ENCODE measurements around the gene ARFGEF2.
"Not testable (repeated sequence)": the region's sequence is repeated elsewhere in the genome, so short reads cannot be mapped to it uniquely, and the experiment has no call there.

Gene ARFGEF2

DNA sequence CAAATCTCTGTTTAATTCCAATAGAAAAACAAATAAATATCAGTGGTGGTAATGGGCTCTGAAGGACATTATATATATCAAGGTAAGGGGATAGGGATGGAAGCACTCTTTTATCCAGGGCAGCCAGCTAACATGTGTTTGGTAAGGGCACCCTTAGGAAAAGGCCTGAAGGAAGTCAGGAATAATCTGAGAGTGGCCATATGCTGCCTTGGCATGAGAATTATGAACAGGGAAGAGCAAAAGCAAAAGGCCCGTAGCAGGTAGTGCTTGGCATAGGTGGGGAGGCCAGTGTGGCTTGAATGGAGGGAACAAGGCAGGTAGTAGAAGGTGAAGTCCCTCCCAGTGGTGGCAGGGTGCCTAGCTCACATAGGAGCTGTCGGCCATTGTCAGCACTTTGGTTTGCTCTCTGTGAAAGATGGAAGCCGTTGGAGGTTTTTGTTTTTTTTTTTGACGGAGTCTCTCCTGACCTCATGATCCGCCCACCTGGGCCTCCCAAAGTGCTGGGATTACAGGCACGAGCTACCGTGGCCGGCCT, 85.0 kb downstream of the ARFGEF2 start:
- TF ChIP-seq, protein P1, sequence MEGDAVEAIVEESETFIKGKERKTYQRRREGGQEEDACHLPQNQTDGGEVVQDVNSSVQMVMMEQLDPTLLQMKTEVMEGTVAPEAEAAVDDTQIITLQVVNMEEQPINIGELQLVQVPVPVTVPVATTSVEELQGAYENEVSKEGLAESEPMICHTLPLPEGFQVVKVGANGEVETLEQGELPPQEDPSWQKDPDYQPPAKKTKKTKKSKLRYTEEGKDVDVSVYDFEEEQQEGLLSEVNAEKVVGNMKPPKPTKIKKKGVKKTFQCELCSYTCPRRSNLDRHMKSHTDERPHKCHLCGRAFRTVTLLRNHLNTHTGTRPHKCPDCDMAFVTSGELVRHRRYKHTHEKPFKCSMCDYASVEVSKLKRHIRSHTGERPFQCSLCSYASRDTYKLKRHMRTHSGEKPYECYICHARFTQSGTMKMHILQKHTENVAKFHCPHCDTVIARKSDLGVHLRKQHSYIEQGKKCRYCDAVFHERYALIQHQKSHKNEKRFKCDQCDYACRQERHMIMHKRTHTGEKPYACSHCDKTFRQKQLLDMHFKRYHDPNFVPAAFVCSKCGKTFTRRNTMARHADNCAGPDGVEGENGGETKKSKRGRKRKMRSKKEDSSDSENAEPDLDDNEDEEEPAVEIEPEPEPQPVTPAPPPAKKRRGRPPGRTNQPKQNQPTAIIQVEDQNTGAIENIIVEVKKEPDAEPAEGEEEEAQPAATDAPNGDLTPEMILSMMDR (IDR thresholded peaks at IDR 0.05; ENCODE audit: low read depth, low read length) = no peak
- no peak overlapping the region for H3K4me3 ChIP-seq (ENCODE audit: low read depth, low read length)

DNA sequence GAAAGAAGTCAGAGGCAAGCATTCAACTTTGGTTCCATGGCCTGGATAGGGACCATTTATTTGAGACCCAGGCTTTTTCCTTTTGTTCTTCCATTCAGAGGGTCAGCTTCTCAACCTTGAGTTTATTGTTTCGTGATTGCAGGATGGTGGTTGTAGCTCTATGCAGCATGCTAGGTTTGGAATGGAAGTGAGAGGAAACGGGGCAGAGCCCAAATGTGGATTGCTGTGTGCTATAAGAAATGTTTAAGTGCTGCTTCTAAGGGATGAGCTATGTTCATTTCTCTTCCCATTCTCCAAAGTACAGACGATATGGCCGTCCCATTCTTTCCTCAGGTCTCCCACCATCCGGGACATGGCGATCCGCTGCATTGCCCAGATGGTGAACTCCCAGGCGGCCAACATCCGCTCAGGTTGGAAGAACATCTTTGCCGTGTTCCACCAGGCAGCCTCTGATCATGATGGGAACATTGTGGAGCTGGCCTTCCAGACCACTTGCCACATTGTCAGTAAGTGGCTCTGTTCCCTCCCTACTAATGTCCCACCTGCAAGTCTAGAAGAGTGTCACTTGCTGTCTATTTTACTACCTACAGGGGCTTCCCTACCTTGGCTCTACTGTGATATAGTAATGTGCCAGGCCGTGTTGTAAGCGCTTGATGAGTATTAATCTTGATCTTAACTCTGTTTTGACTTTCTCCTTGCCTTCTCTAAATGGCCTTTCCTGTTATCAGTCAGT, 88.6 kb downstream of the ARFGEF2 start:
- H3K4me3 ChIP-seq (ENCODE audit: low read depth, low read length) = no peak overlapping the region
- TF ChIP-seq, protein P1 (IDR thresholded peaks at IDR 0.05; ENCODE audit: low read depth, low read length) = no peak

DNA sequence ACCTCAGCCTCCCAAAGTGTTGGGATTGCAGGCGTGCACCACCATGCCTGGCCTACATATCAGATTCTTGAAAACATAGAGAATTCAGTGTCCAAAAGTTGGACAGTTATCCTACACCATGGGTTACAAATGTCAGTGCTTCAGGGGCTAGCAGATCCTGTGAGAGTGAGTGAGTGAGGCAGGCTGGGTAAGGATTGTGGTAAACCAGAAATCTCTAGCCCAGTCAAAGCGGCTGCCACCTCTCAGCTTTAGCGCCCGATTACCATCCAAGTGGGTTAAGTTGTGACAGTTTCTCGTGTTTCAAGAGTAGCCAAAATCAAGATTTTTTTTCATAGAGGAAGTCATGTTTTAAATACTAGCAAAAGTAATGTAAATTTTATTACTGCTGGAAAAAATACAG, 102.7 kb downstream of the ARFGEF2 start:
- TF ChIP-seq, protein P1 (IDR thresholded peaks at IDR 0.05; ENCODE audit: low read depth, low read length) = no peak
- no peak overlapping the region for H3K4me3 ChIP-seq (ENCODE audit: low read depth, low read length)

DNA sequence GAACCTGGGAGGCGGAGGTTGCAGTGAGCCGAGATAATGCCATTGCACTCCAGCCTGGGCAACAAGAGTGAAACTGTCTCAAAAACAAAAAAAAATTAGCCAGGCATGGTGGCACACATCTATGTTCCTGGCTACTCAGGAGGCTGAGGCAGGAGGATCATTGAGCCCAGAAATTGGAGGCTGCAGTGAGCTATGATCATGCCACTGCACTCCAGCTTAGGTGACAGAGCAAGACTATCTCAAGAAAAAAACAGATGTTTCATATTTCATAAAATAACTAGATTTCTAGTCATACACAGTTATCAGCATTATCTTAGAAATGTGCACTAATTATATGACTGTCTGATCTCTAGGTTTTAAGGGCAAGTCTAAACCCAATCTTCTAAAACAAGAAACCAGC, 106.7 kb downstream of the ARFGEF2 start:
- not testable (repeated sequence) for H3K4me3 ChIP-seq (ENCODE audit: low read depth, low read length)

DNA sequence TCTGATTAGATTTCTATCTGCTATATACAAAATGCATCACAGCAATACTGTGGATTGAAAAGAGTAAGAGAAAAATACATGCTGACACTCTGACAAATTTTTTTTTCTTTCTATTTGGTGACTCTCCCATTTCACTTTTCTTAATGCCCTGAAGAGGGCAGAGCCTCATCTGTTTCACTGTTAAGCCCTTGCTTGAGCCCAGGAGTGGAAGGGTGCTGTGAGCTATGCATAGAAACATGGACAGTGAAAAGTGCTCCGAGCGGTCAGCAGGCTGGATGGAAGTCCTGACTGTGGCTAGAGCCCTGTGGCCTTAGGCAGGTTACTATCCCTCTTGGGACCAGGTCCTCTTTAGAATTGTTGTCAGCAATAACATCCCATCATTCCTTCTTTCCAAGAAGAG, 107.2 kb downstream of the ARFGEF2 start:
- no peak overlapping the region for H3K4me3 ChIP-seq (ENCODE audit: low read depth, low read length)
- TF ChIP-seq, protein P1 (IDR thresholded peaks at IDR 0.05; ENCODE audit: low read depth, low read length) = no peak

DNA sequence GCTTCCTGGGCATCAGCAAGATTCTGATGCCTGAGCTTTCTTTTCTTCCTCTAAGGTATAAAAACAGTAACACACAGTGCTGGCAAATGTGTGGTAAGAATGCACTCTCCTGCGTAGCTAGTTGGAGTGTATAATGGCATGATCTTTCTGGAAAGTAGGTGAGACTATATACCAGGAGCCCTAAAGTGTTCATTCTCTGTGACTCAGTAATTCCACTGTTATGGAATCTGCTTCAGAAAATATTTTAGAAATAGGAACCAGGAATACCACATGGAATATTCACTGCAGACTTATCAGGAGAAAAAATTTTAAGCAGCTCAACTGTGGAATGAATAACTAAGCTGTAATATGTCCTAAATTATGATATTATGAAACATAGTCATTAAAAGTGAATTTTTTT, 107.7 kb downstream of the ARFGEF2 start:
- TF ChIP-seq, protein P1 (IDR thresholded peaks at IDR 0.05; ENCODE audit: low read depth, low read length) = no peak
- no peak overlapping the region for H3K4me3 ChIP-seq (ENCODE audit: low read depth, low read length)

DNA sequence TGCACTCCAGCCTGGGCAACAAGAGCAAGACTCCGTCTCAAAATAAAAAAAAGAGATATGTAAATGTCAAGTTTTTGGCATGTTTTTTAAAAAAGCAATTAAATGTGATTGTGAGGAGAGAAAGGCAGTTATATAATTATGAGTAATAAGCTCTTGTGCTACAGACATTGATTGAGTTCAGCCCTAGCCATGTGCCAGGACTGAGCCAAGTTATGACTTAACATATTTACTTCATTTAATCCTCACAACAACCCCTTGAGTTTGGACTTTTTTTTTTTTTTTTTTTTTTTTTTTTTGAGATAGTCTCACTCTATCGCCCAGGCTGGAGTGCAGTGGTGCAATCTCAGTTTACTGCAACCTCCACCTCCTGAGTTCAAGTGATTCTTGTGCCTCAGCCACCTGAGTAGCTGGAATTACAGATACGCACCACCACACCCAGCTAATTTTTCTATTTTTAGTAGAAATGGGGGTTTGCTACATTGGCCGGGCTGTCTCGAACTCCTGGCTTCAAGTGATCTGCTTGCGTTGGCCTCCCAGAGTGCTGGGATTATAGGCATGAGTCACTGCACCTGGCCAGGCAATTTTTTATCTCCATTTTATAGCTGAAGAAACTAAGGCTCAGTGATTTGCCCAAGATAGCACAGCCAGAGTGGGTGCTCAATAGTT, 109.6 kb downstream of the ARFGEF2 start:
- H3K4me3 ChIP-seq (ENCODE audit: low read depth, low read length) = no peak overlapping the region

More for the DNA sequence above, 109.6 kb downstream of the ARFGEF2 start:
- TF ChIP-seq, protein P1 (IDR thresholded peaks at IDR 0.05; ENCODE audit: low read depth, low read length) = no peak
